Omental fat pad (tissue), 4 donors: Measurements from ENCODE around the gene RBM47. TPM values are rescaled to one million over a fixed set of nuclear protein-coding genes. Genes with fewer than 3 reads are reported as not detected.

Experiments
- ATAC-seq: fragments of 150-250 bp; one replicate; pipeline ENCODE4 v1.9.1; 2016; ENCODE audit warnings: mild to moderate bottlenecking, moderate library complexity; ENCODE audit not compliant: low FRiP score
- DNase-seq: peaks from one replicate; pipeline ENCODE4 v3.0.0-alpha.2; 2019; ENCODE audit warnings: low spot score
- CTCF ChIP-seq, 3 donors: fragments of 450-650 bp; IDR thresholded peaks; one replicate each; pipeline ENCODE4 v1.5.1; 2016 to 2017; ENCODE audit warnings: antibody characterized with exemption in 3 of 3, mild to moderate bottlenecking in 3 of 3, moderate library complexity in 2 of 3
- total RNA-seq, 4 donors: library from RNA; depleted of rRNA; stranded (reverse); fragments of >200 nt; gene quantifications; one replicate each; pipeline ENCODE4 v1.1.0, GENCODE V29; 2016

Gene RBM47
- total RNA-seq, 4 donors from 2014 or later = 51.0 to 124 (median 55.5) TPM

- ATAC-seq = no peak
These were observed 47.3 kb downstream of the RBM47 start for GRCh38 chr4:40582413-40582812.

GRCh38 chr4:40581254-40582140 lies 48.2 kb downstream of the RBM47 start:
- no peak for TF ChIP-seq CTCF (IDR thresholded peaks at IDR 0.05)
- DNase-seq (no peak), ATAC-seq (no peak)

More at GRCh38 chr4:40582413-40582812, 47.3 kb downstream of the RBM47 start:
- TF ChIP-seq CTCF (IDR thresholded peaks at IDR 0.05) = no peak
- DNase-seq = no peak

GRCh38 chr4:40579983-40580382 lies 49.7 kb downstream of the RBM47 start:
- DNase-seq = no peak
- no peak for TF ChIP-seq CTCF (IDR thresholded peaks at IDR 0.05)
- ATAC-seq = no peak

DNA sequence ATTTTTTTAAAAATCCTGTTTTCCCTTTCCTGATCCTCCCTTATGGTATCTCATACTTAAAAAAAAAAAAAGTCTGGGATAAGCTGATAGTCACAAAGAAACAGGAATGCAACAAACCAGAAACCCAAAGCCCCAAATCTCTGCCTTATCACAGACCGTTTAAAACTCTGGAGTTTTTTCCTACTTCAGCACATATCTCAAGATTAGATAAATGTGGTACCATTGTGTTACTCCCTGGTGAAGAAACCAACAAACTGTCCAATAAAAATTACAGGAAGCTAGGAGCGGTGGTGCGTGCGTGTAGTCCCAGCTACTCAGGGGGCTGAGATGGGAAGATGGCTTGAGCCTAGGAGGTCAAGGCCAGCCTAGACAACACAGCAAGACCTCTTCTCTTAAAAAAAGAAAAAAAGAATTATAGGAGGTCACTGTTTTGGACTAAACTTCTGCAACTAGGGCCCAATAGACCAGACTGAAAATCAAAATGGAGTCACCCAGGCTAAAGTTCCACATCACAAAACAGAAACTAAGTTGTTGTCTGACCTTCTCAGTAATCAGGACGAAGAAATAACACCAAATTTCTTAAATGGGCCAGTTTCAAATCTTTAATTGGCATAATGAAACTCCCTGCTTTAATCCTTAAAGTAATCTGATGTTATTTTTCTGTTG lies 51.9 kb downstream of the RBM47 start:
- DNase-seq (no peak), ATAC-seq (peak; percentile 17)
- no peak for TF ChIP-seq CTCF (IDR thresholded peaks at IDR 0.05)

- DNase-seq (peak; percentile 43), ATAC-seq (peak; percentile 96)
- no peak for TF ChIP-seq CTCF (IDR thresholded peaks at IDR 0.05)
These were observed 52.8 kb downstream of the RBM47 start for GRCh38 chr4:40576651-40577480.

GRCh38 chr4:40575846-40576245 lies 53.8 kb downstream of the RBM47 start:
- no peak for DNase-seq
- no peak for ATAC-seq

More at GRCh38 chr4:40575846-40576245, 53.8 kb downstream of the RBM47 start:
- no peak for TF ChIP-seq CTCF (IDR thresholded peaks at IDR 0.05)
